ENCODE measurements around the gene KRT6B. TPM values are rescaled to one million over a fixed set of nuclear protein-coding genes. Genes with fewer than 3 reads are reported as not detected.

The KRT6B gene
- total RNA-seq, 1 donor from 2014 or later, result not detected

GRCh38 chr12:52425466-52425865 lies 26.5 kb downstream of the KRT6B start:
- peaks cover 3% of the 10 kb centered on the region for H3K4me1 Mint-ChIP-seq (ENCODE audit: low read depth)
- H3K27ac Mint-ChIP-seq, result no peak overlapping the region
- no peak for TF ChIP-seq CTCF (IDR thresholded peaks at IDR 0.05; ENCODE audit: unreplicated experiment)

DNA sequence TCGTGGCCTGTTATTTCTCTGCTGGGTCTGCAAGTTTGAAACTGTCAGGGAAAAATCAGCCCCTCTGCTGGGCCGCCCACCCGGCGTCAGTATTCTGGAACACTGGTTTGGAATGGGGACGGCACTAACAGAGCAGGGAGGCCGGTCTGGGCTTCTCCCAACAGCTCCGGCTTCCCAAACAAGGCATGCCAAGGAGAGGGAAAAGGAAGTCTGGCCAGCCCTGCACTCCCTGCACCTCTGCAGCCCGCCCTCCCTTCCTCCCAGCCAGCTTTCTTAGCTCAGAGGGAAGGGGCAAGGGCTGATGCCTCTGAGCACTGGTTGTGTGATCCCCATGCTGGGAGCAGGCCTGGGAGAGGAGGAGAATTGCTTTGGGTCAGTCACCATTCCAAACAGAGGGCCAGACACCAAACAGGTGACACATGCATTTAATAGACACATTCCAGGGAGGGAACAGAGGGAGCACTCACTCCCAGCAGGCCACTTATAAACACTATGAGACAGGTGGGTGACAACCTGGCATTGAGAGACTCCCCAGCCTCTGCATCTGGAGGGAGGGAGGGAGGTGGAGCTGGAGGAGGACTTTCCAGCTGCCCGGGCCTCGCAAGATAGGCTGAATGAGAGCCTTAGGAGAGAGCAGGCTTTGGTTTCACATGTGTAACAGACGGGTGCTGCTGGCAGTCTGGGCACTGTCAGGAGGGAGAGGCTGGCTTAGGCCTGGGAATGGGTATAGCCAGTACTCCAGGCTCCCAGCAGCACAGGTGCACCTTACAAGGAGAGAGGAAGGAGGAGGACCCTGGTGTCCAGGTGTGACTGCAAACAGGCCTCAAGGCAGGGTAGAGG lies 28.1 kb downstream of the KRT6B start:
- Mint-ChIP-seq H3K4me1 (ENCODE audit: low read depth) (peaks cover 3% of the 10 kb centered on the region), H3K4me3 (ENCODE audit: low read depth) (no peak overlapping the region), H3K36me3 (ENCODE audit: insufficient read depth) (no peaks in the 10 kb centered on the region), H3K27me3 (peaks cover 40% of the 10 kb centered on the region), H3K9me3 (ENCODE audit: low read depth) (no peaks in the 10 kb centered on the region), H3K27ac (no peak overlapping the region)
- no peak for TF ChIP-seq CTCF (IDR thresholded peaks at IDR 0.05; ENCODE audit: unreplicated experiment)
- no peak for DNase-seq (ENCODE audit: low spot score, unreplicated experiment)

More at GRCh38 chr12:52425466-52425865, 26.5 kb downstream of the KRT6B start:
- no peak for DNase-seq (ENCODE audit: low spot score, unreplicated experiment)
- Mint-ChIP-seq H3K4me3 (ENCODE audit: low read depth) (no peak overlapping the region), H3K36me3 (ENCODE audit: insufficient read depth) (no peaks in the 10 kb centered on the region), H3K9me3 (ENCODE audit: low read depth) (no peaks in the 10 kb centered on the region), H3K27me3 (peaks cover 46% of the 10 kb centered on the region)

DNA sequence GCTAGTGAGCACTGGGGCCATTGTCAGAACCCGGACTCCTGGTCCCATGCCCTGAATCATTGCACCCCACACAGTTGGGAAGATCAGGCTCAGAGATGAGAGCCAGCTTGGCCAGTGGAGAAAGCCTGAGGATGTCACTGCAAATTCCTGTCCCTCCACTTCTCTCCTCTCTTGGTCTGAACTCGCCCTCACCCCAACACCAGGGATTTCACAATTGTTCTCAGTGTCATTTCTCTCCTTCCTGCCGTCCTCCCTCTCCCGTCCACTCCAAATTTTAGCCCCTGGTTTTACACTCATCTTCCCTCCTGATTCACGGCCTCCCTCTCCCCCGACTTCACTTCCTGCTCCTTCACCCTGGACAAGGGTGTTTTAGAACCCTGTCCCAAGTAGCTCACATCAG lies 28.9 kb downstream of the KRT6B start:
- H3K4me3 Mint-ChIP-seq (ENCODE audit: low read depth), result no peak overlapping the region
- H3K4me1 Mint-ChIP-seq (ENCODE audit: low read depth), result peaks cover 3% of the 10 kb centered on the region
- TF ChIP-seq CTCF (IDR thresholded peaks at IDR 0.05; ENCODE audit: unreplicated experiment), result no peak
- no peaks in the 10 kb centered on the region for H3K9me3 Mint-ChIP-seq (ENCODE audit: low read depth)
- DNase-seq (ENCODE audit: low spot score, unreplicated experiment), result no peak
- peaks cover 33% of the 10 kb centered on the region for H3K27me3 Mint-ChIP-seq
- H3K36me3 Mint-ChIP-seq (ENCODE audit: insufficient read depth), result no peaks in the 10 kb centered on the region
- H3K27ac Mint-ChIP-seq, result no peak overlapping the region

DNA sequence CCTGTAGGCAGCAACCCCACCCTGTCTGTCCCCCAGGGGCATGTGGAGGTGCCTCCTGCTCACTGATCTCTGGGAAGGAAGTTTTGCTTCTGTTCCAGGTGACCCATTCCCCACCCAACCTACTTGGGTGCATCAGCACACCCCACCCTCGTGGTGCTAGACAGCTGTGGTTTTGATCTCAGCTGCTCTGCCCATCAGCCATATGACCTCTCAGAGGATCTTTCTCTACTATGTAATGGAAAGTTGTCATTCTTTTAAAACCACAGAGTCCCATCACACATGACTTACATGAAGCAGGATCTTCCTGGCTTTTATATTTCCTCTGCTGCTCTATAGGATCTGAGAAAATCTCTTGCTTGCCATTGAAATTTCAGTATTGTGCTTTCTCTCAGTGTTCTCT lies 32.3 kb downstream of the KRT6B start:
- no peak overlapping the region for H3K4me3 Mint-ChIP-seq (ENCODE audit: low read depth)
- H3K4me1 Mint-ChIP-seq (ENCODE audit: low read depth), result peaks cover 4% of the 10 kb centered on the region
- TF ChIP-seq CTCF (IDR thresholded peaks at IDR 0.05; ENCODE audit: unreplicated experiment), result no peak
- no peaks in the 10 kb centered on the region for H3K9me3 Mint-ChIP-seq (ENCODE audit: low read depth)
- no peak overlapping the region for H3K27ac Mint-ChIP-seq
- no peak for DNase-seq (ENCODE audit: low spot score, unreplicated experiment)
- H3K27me3 Mint-ChIP-seq, result peaks cover 40% of the 10 kb centered on the region
- no peaks in the 10 kb centered on the region for H3K36me3 Mint-ChIP-seq (ENCODE audit: insufficient read depth)

DNA sequence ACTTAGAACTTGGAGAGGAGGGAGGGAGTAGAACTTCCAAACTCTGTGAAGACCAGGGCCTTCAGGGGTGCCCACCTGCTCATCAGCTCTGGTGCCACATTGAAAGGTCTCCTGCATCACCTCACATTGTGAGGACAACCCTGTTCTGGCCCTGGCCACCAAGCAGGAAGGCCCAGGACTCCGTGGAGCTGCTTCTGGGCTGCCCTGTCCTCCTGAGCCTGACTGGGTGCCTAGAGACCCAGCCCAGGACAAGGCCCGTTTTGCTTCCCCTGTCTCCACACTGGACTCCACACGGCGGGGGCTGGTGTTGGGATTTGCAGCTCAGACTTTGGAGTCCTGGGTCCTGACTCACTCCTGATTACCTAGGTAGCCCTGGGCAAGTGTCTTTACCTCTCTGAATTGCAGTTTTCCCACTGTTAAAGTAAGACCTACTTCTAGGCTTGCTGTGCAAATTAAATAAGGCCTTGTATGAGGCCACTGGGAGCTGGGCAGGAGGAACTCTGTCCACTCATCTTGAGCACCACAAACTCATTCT lies 33.3 kb downstream of the KRT6B start:
- no peaks in the 10 kb centered on the region for H3K36me3 Mint-ChIP-seq (ENCODE audit: insufficient read depth)
- TF ChIP-seq CTCF (IDR thresholded peaks at IDR 0.05; ENCODE audit: unreplicated experiment), result no peak
- DNase-seq (ENCODE audit: low spot score, unreplicated experiment), result no peak
- peaks cover 40% of the 10 kb centered on the region for H3K27me3 Mint-ChIP-seq
- no peak overlapping the region for H3K27ac Mint-ChIP-seq
- no peak overlapping the region for H3K4me3 Mint-ChIP-seq (ENCODE audit: low read depth)
- no peaks in the 10 kb centered on the region for H3K9me3 Mint-ChIP-seq (ENCODE audit: low read depth)
- H3K4me1 Mint-ChIP-seq (ENCODE audit: low read depth), result peaks cover 3% of the 10 kb centered on the region
